Measurements from ENCODE around the gene TSSK2. TPM values are rescaled to one million over a fixed set of nuclear protein-coding genes. Genes with fewer than 3 reads are reported as not detected.

TSSK2 gene
- total and polyA plus RNA-seq, 2 experiments from 2014 or later: not detected

- Mint-ChIP-seq H3K27me3 (ENCODE audit: insufficient read depth, low read depth, poor library complexity) (peaks cover 6% of the 10 kb centered on the region), H3K4me3 (no peak overlapping the region), H3K36me3 (ENCODE audit: low read depth) (peaks cover 3% of the 10 kb centered on the region; the same call in 2 of the 3 replicates), H3K9me3 (no peaks in the 10 kb centered on the region; the same call in 2 of the 3 replicates), H3K4me1 (peaks cover 21% of the 10 kb centered on the region), H3K27ac (no peak overlapping the region)
- H3K79me2 ChIP-seq (replicated peaks; ENCODE audit: insufficient read depth): peaks cover 100% of the 10 kb centered on the region
- peaks cover 18% of the 10 kb centered on the region for H3K4me1 ChIP-seq (ENCODE audit: insufficient read depth)
- DNase-seq (ENCODE audit: low spot score): no peak
- no peak overlapping the region for H2AFZ ChIP-seq
- no peak overlapping the region for H3K4me3 ChIP-seq
- H3K27ac ChIP-seq (ENCODE audit: low read depth): no peak overlapping the region
- no peaks in the 10 kb centered on the region for H3F3A ChIP-seq (replicated peaks; ENCODE audit: low read depth)
- H3K9me2 ChIP-seq (ENCODE audit: insufficient read depth): no peaks in the 10 kb centered on the region
- peaks cover 48% of the 10 kb centered on the region for H4K20me1 ChIP-seq (replicated peaks; ENCODE audit: insufficient read depth)
- no peak overlapping the region for H3K4me2 ChIP-seq
- ATAC-seq: no peak
- H3K36me3 ChIP-seq (ENCODE audit: insufficient read depth): no peaks in the 10 kb centered on the region
- no peaks in the 10 kb centered on the region for H3K27me3 ChIP-seq (ENCODE audit: insufficient read depth)
- TF ChIP-seq EZH2 (IDR thresholded peaks at IDR 0.05; ENCODE audit: low read depth, unreplicated experiment) (no peak), CREB1 (CRISPR knock-in tag; IDR thresholded peaks at IDR 0.05; ENCODE audit: low read depth) (no peak), ZNF462 (CRISPR knock-in tag; IDR thresholded peaks at IDR 0.05) (no peak), REST (IDR thresholded peaks at IDR 0.05; ENCODE audit: unreplicated experiment) (no peak), JUNB (IDR thresholded peaks at IDR 0.05; ENCODE audit: unreplicated experiment) (no peak), ZNF331 (CRISPR knock-in tag; IDR thresholded peaks at IDR 0.05; ENCODE audit: low read depth) (no peak), ZNF114 (CRISPR knock-in tag; IDR thresholded peaks at IDR 0.05) (no peak), CTCF (conservative IDR thresholded peaks at IDR 0.05; ENCODE audit: low read depth in 2 of 2) (no peak), NANOG (IDR thresholded peaks at IDR 0.05; ENCODE audit: borderline replicate concordance) (no peak), POLR2AphosphoS5 (IDR thresholded peaks at IDR 0.05; ENCODE audit: low read depth) (no peak), STAT1 (IDR thresholded peaks at IDR 0.05; ENCODE audit: unreplicated experiment) (no peak), EZH2phosphoT487 (IDR thresholded peaks at IDR 0.05; ENCODE audit: unreplicated experiment) (no peak), ETS1 (IDR thresholded peaks at IDR 0.05) (no peak)
Measured at GRCh38 chr22:19114984-19115552, 16.0 kb upstream of the TSSK2 start.

Data from GM23338 (cell line).